ENCODE data around the gene ZNF598. TPM values are rescaled to one million over a fixed set of nuclear protein-coding genes. Genes with fewer than 3 reads are reported as not detected.

ZNF598 gene
- total RNA-seq, 1 donor from 2014 or later: 31.1 TPM

GRCh38 chr16:2032285-2033056 lies 22.9 kb upstream of the ZNF598 start:
- peaks cover 25 to 50% of the 10 kb centered on the region in 2 donors for H3K4me1 ChIP-seq
- intact Hi-C loops (cut with DNase I): no loop called here

GRCh38 chr16:2031081-2031577 lies 21.5 kb upstream of the ZNF598 start:
- no peak for DNase-seq (ENCODE audit: low spot score in 2 of 2)
- intact Hi-C loops (cut with DNase I): no loop called here
- peaks cover 31 to 50% of the 10 kb centered on the region in 2 donors for H3K4me1 ChIP-seq
- peak overlapping the region in 1 of 2 donors; percentile 93 for H3K27ac ChIP-seq
- no peaks in the 10 kb centered on the region for H3K27me3 ChIP-seq
- H3K4me3 ChIP-seq: no peak overlapping the region
- no peaks in the 10 kb centered on the region for H3K9me3 ChIP-seq
- no peaks in the 10 kb centered on the region for H3K36me3 ChIP-seq
- no peak for TF ChIP-seq CTCF (IDR thresholded peaks at IDR 0.05)

More at GRCh38 chr16:2032285-2033056, 22.9 kb upstream of the ZNF598 start:
- Histone ChIP-seq H3K27ac (peak overlapping the region; percentile 93 to 97), H3K27me3 (no peaks in the 10 kb centered on the region), H3K9me3 (no peaks in the 10 kb centered on the region), H3K36me3 (peaks cover 0 to 4% of the 10 kb centered on the region in 2 donors), H3K4me3 (peak overlapping the region in 1 of 2 donors; percentile 58)
- no peak for DNase-seq (ENCODE audit: low spot score in 2 of 2)
- TF ChIP-seq CTCF (IDR thresholded peaks at IDR 0.05): no peak

- H3K27ac ChIP-seq: peak overlapping the region in 1 of 2 donors; percentile 19
- intact Hi-C loops (cut with DNase I): no loop called here
- H3K4me3 ChIP-seq: no peak overlapping the region
- H3K4me1 ChIP-seq: peaks cover 24 to 43% of the 10 kb centered on the region in 2 donors
- DNase-seq (ENCODE audit: low spot score in 2 of 2): no peak
- H3K36me3 ChIP-seq: no peaks in the 10 kb centered on the region
- no peaks in the 10 kb centered on the region for H3K27me3 ChIP-seq
- no peak for TF ChIP-seq CTCF (IDR thresholded peaks at IDR 0.05)
- H3K9me3 ChIP-seq: no peaks in the 10 kb centered on the region
These were observed 20.4 kb upstream of the ZNF598 start for GRCh38 chr16:2030036-2030435.

GRCh38 chr16:2029350-2029749 lies 19.7 kb upstream of the ZNF598 start:
- DNase-seq (ENCODE audit: low spot score in 2 of 2): no peak
- Histone ChIP-seq H3K4me3 (peak overlapping the region in 1 of 2 donors; percentile 9), H3K27ac (no peak overlapping the region), H3K36me3 (no peaks in the 10 kb centered on the region), H3K9me3 (no peaks in the 10 kb centered on the region), H3K27me3 (no peaks in the 10 kb centered on the region), H3K4me1 (peaks cover 20 to 38% of the 10 kb centered on the region in 2 donors)
- no peak for TF ChIP-seq CTCF (IDR thresholded peaks at IDR 0.05)
- intact Hi-C loops (cut with DNase I): loop anchor here (10.0 kb wide), 1 partner anchor 225 kb away; the partner anchor contains the start of gene ECI1

- peak overlapping the region; percentile 9 to 64 for H3K4me3 ChIP-seq
- peak overlapping the region; percentile 27 to 45 for H3K27ac ChIP-seq
- no peak for TF ChIP-seq CTCF (IDR thresholded peaks at IDR 0.05)
- intact Hi-C loops (cut with DNase I): loop anchor here (10.0 kb wide), 1 partner anchor 226 kb away; the partner anchor contains the start of gene ECI1
- no peaks in the 10 kb centered on the region for H3K36me3 ChIP-seq
- no peak for DNase-seq (ENCODE audit: low spot score in 2 of 2)
- H3K27me3 ChIP-seq: no peaks in the 10 kb centered on the region
- peaks cover 20 to 34% of the 10 kb centered on the region in 2 donors for H3K4me1 ChIP-seq
- no peaks in the 10 kb centered on the region for H3K9me3 ChIP-seq
These were observed 19.1 kb upstream of the ZNF598 start for GRCh38 chr16:2028620-2029220.

Data from ascending aorta (tissue), 2 donors.